Mucosa of descending colon (tissue), 3 donors: ENCODE measurements around the gene FBXO46. TPM values are rescaled to one million over a fixed set of nuclear protein-coding genes. Genes with fewer than 3 reads are reported as not detected.
A peak's percentile ranks its signal among the peaks of the same experiment; 100 is the strongest.

Experiments used
- ATAC-seq: fragments of 200-7000 bp; cut with Tn5 transposase; one replicate; pipeline ENCODE4 v1.9.1; 2020; ENCODE audit warnings: mild to moderate bottlenecking, moderate library complexity
- DNase-seq, 3 donors: peaks; one replicate each; pipeline ENCODE4 v3.0.0-alpha.2; 2020
- H3K36me3 ChIP-seq: fragments of 200-600 bp; one replicate; pipeline ENCODE4 v1.8.0; 2021; ENCODE audit warnings: low read depth, mild to moderate bottlenecking
- H3K4me1 ChIP-seq: fragments of 200-600 bp; one replicate; pipeline ENCODE4 v1.8.0; 2021; ENCODE audit warnings: low read depth, mild to moderate bottlenecking
- H3K4me3 ChIP-seq: fragments of 200-600 bp; one replicate; pipeline ENCODE4 v1.8.0; 2021; ENCODE audit warnings: mild to moderate bottlenecking
- H3K9me3 ChIP-seq: fragments of 200-600 bp; one replicate; pipeline ENCODE4 v1.8.0; 2021; ENCODE audit warnings: mild to moderate bottlenecking
- intact Hi-C, 2 donors: fragments of 100-400 bp; cut with DNase I in 1 of 2; cut with micrococcal nuclease in 1 of 2; formaldehyde crosslinking; loops; one replicate each; pipeline versions ENCODE4 v1.11.0 to v1.11.1; 2022; cut with DNase I, micrococcal nuclease
- total RNA-seq, 3 donors: library from RNA; stranded (reverse); fragmentation: NEBNext Ultra II Directional in 2 of 3; extraction: Animal tissue kit (Norgen Biotek cat#: 25700) in 2 of 3; gene quantifications; one replicate each; pipeline versions ENCODE4 v1.2.1 to v1.2.4, GENCODE V29; 2021 to 2023
- TF ChIP-seq, protein P1 (sequence below): fragments of 200-600 bp; IDR thresholded peaks from one replicate; pipeline ENCODE4 v1.8.0; 2022; ENCODE audit warnings: antibody characterized with exemption, mild to moderate bottlenecking
- donor health status: DM: no; HTN: no; CAD: no; lungs with moderate emphysema.
- donor health status: DM: no; HTN: no; CAD: no.
- donor health status: DM: no; HTN: yes; CAD: no.

FBXO46 gene
- total RNA-seq, 3 donors from 2014 or later = 30.1 to 34.0 (median 32.3) TPM

DNA sequence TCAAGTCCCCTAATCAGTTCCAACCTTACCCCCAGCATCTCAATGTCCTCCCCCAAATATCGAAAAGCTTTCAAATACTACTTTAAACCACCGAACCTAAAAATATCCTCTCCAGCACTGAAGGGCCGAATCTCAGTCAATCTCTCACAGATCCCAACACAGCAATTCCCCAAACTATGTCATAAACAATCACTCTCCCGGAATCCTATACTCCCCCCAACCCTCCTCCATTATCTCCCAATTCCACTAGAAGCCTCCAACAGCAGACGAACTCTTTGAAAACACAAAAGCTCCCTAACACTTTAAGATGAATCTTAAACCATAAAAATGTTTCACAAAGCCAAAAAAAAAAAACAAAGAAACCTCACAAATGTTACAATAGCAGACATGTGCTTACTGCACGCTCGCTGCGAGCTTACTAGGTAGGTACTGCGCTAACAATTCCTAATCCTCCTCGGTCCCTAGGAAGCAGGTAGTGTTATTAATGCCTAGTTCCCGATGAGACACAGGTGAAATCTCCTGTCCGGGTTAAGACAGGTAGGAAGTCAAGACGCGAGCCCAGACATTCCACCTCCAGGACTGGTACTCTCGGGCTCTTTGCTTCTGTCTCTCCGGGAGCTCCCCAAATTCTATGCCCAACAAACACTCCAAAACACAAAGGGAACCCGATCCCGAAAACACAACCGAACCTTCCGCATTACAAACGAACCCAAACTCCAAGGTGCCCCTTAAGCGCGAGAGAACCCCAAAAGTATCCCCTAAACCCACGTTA, 14.2 kb downstream of the FBXO46 start:
- Histone ChIP-seq H3K4me3 (peak overlapping the region; percentile 27), H3K9me3 (no peaks in the 10 kb centered on the region), H3K36me3 (peaks cover 7% of the 10 kb centered on the region), H3K4me1 (peaks cover 18% of the 10 kb centered on the region)
- intact Hi-C loops = no loop called here
- ATAC-seq (peak; percentile 4), DNase-seq (peak in 1 of 3 donors; percentile 71)
- TF ChIP-seq, protein P1, sequence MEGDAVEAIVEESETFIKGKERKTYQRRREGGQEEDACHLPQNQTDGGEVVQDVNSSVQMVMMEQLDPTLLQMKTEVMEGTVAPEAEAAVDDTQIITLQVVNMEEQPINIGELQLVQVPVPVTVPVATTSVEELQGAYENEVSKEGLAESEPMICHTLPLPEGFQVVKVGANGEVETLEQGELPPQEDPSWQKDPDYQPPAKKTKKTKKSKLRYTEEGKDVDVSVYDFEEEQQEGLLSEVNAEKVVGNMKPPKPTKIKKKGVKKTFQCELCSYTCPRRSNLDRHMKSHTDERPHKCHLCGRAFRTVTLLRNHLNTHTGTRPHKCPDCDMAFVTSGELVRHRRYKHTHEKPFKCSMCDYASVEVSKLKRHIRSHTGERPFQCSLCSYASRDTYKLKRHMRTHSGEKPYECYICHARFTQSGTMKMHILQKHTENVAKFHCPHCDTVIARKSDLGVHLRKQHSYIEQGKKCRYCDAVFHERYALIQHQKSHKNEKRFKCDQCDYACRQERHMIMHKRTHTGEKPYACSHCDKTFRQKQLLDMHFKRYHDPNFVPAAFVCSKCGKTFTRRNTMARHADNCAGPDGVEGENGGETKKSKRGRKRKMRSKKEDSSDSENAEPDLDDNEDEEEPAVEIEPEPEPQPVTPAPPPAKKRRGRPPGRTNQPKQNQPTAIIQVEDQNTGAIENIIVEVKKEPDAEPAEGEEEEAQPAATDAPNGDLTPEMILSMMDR = no peak

DNA sequence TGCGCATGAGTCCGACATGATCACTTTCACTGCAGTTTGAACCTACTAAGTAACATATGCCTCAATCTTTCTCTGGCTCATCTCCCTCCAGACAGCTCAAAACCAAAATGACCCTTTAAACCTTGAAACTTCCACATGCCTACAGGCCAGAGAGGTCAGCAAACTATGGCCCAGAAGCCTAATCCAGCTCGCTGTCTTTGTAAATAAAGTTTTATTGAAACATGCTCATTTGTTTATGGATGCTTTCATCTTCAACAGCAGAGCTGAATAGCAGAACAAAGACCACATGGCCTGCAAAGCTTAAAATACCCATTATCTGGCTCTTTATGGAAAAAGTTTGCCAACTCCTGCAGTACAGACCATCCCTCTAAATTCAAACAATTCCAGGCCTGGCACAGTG, 15.6 kb downstream of the FBXO46 start:
- H3K4me3 ChIP-seq = no peak overlapping the region

DNA sequence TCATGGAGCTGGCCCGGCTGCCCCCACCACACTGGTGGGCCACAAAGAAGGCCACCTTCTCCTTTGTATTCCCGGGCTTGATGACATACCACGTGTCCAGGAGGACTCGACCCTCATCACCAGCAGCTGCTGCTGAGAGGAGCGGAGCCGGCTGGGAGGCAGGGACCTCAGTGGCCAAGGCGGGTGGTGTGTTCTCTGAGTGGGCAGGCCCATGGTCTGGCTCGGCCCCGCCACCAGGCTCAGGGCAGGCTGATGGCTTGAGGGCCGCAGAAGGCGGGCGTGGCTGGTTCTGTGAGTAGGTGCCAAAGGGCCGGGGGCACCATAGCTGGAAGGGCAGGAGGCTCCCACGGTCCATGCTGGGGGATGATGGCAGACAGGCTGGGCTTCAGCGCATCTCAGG, 17.6 kb downstream of the FBXO46 start:
- no peak for ATAC-seq
- TF ChIP-seq, protein P1 = no peak
- intact Hi-C loops = no loop called here
- no peaks in the 10 kb centered on the region for H3K9me3 ChIP-seq
- peaks cover 5% of the 10 kb centered on the region for H3K4me1 ChIP-seq
- H3K36me3 ChIP-seq = peaks cover 9% of the 10 kb centered on the region
- no peak overlapping the region for H3K4me3 ChIP-seq
- peak in 1 of 3 donors; percentile 48 for DNase-seq

More for the DNA sequence above, 15.6 kb downstream of the FBXO46 start:
- H3K36me3 ChIP-seq = peaks cover 9% of the 10 kb centered on the region
- TF ChIP-seq, protein P1 = no peak
- no peaks in the 10 kb centered on the region for H3K9me3 ChIP-seq
- intact Hi-C loops = no loop called here
- peaks cover 10% of the 10 kb centered on the region for H3K4me1 ChIP-seq
- DNase-seq = no peak
- ATAC-seq = no peak

DNA sequence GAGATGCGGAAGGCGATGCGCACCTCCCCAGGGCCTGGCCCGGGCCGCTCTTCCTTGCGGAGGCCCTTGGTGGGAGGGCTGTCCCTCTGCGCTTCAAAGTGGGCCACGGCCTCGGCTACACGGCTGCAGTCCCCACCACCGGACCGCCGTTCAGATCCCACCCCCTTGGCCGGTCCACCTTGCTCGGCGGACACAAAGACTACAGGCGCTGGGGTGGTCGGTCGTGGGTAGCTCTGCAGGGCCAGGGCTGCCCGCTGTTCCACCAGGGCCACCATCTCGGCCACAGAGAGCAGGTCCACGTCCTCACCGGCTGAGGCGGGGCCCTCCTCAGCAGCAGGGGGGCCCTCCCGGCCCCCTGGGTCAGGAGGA, 18.0 kb downstream of the FBXO46 start:
- intact Hi-C loops = no loop called here
- H3K36me3 ChIP-seq = peaks cover 9% of the 10 kb centered on the region
- H3K9me3 ChIP-seq = no peaks in the 10 kb centered on the region
- no peak for DNase-seq
- H3K4me3 ChIP-seq = no peak overlapping the region
- no peak for ATAC-seq
- TF ChIP-seq, protein P1 = no peak
- peaks cover under 1% of the 10 kb centered on the region for H3K4me1 ChIP-seq

DNA sequence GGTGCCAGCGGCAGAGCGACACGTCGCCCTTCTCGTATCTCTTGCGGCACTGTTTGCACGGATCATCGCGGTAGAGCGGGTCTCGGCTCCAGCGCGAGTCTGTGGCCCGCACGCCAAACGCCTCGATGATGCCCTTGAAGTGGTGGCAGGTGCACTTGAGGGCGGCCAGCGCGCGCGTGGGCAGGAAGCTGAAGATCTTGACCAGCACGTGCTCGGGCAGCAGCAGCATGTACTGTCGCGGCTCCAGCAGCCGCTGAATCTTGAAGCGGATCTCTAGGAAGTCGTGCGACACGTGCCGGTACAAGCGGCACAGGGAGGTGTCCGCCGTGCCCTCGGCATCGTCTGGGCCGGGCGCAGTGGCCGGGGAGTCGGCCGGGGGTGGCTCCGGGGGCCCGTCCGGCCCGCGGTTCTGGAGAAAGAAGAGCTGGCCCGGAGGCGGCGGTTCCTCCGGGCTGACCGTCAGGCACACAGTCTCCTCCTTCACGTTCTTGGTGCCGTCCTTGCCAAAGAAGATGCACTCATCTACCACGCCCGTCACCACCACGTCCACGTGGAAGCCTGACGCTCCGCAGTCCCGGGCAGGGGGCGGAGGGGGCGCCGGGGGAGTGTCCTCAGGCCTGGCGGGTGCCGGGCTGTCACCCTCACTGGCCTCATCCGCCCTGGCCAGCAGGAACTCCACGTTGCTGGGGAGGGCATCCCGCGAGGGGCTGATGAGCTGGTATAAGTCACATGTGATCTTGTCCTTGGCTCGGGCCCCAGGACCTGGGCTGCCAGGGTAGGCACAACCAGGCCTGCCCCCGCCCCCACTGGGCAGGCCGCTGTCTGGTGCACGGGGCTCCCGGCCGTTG, 18.6 kb downstream of the FBXO46 start:
- peak in 1 of 3 donors; percentile 56 for DNase-seq
- no peaks in the 10 kb centered on the region for H3K9me3 ChIP-seq
- no peaks in the 10 kb centered on the region for H3K4me1 ChIP-seq
- H3K36me3 ChIP-seq = peaks cover 4% of the 10 kb centered on the region
- TF ChIP-seq, protein P1 = no peak
- ATAC-seq = no peak
- intact Hi-C loops = no loop called here
- no peak overlapping the region for H3K4me3 ChIP-seq
